OCI-LY1 (cell line): ENCODE measurements around the gene GTPBP10.

Experiments
- H2AFZ ChIP-seq: fragments of 200-600 bp; sonication (generic), shearing (Covaris generic); 2 replicates; pipeline ENCODE4 v1.6.0; 2014; ENCODE audit warnings: antibody characterized with exemption, mild to moderate bottlenecking, low read length
- H3F3A ChIP-seq: fragments of 200-600 bp; sonication (generic), shearing (Covaris generic); 2 replicates; pipeline ENCODE4 v1.6.0; 2014; ENCODE audit warnings: mild to moderate bottlenecking, antibody characterized with exemption, low read length, moderate library complexity; ENCODE audit not compliant: insufficient read depth
- H3K27ac ChIP-seq: fragments of 200-600 bp; sonication (generic); 2 replicates; pipeline ENCODE4 v1.5.1; 2014; ENCODE audit warnings: low read length, mixed run types, mild to moderate bottlenecking, low read depth; ENCODE audit not compliant: poor library complexity, severe bottlenecking
- H3K27me3 ChIP-seq: fragments of 200-600 bp; sonication (generic); 2 replicates; pipeline ENCODE4 v1.6.0; 2014; ENCODE audit warnings: antibody characterized with exemption, mild to moderate bottlenecking, low read length, moderate library complexity; ENCODE audit not compliant: insufficient read depth
- H3K36me3 ChIP-seq: fragments of 200-600 bp; sonication (generic); 2 replicates; pipeline ENCODE4 v1.6.1; 2014; ENCODE audit warnings: mild to moderate bottlenecking, antibody characterized with exemption, low read length, moderate library complexity, mixed read lengths; ENCODE audit not compliant: insufficient read depth
- H3K4me1 ChIP-seq: fragments of 200-600 bp; sonication (generic); 2 replicates; pipeline ENCODE4 v1.5.1; 2014; ENCODE audit warnings: mild to moderate bottlenecking, low read length, moderate library complexity; ENCODE audit not compliant: insufficient read depth, severe bottlenecking
- H3K4me2 ChIP-seq: fragments of 200-600 bp; sonication (generic), shearing (Covaris generic); 2 replicates; pipeline ENCODE4 v1.6.1; 2014; ENCODE audit warnings: low read length
- H3K4me3 ChIP-seq: fragments of 200-600 bp; sonication (generic); 2 replicates; pipeline ENCODE4 v1.5.1; 2014; ENCODE audit warnings: low read length, low read depth, mild to moderate bottlenecking, mixed read lengths; ENCODE audit not compliant: poor library complexity, severe bottlenecking
- H3K79me2 ChIP-seq: fragments of 200-600 bp; shearing (Covaris generic); 2 replicates; pipeline ENCODE4 v1.6.1; 2016; ENCODE audit warnings: mixed run types, low read length, mixed read lengths; ENCODE audit not compliant: insufficient read depth
- H3K9ac ChIP-seq: fragments of 200-600 bp; sonication (generic), shearing (Covaris generic); 2 replicates; pipeline ENCODE4 v1.6.1; 2014; ENCODE audit warnings: mild to moderate bottlenecking, low read length, mixed read lengths
- H3K9me2 ChIP-seq: fragments of 200-600 bp; sonication (generic), shearing (Covaris generic); 2 replicates; pipeline ENCODE4 v1.6.1; 2014; ENCODE audit warnings: low read depth, mild to moderate bottlenecking, low read length, mixed read lengths
- H3K9me3 ChIP-seq: fragments of 200-600 bp; shearing (Covaris generic); 2 replicates; pipeline ENCODE4 v1.6.1; 2014; ENCODE audit warnings: low read length, mixed read lengths
- H4K20me1 ChIP-seq: fragments of 200-600 bp; sonication (generic), shearing (Covaris generic); 2 replicates; pipeline ENCODE4 v1.6.0; 2016; ENCODE audit warnings: mild to moderate bottlenecking, low read length; ENCODE audit not compliant: insufficient read depth
- EZH2 ChIP-seq: fragments of 200-600 bp; sonication (generic), shearing (Covaris generic); IDR thresholded peaks from 2 replicates; pipeline ENCODE4 v1.8.0; 2017; ENCODE audit warnings: borderline replicate concordance, mixed run types, mild to moderate bottlenecking, antibody characterized with exemption, low read length, moderate library complexity, mixed read lengths
- TF ChIP-seq, protein P1 (sequence below): fragments of 200-600 bp; sonication (generic), shearing (Covaris generic); IDR thresholded peaks from 2 replicates; pipeline ENCODE4 v1.5.1; 2017; ENCODE audit warnings: mild to moderate bottlenecking, antibody characterized with exemption, low read length, moderate library complexity, mixed read lengths

GTPBP10 gene

DNA sequence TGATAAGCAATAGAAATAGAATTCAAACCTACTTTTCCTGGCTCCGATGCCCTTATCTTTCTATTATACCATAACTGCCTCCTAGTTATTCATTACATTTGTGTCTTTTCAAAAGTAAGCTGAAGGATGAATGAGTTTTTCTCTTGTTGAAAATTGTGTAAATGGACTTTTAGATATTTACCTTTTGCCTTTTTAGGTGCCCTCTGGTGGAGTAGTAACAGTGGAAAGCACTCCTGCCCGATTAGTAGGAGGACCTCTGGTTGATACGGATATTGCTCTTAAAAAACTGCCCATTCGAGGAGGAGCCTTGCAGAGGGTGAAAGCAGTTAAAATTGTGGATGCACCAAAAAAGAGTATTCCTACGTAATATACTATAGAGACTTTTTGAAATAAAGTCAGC lies 36.6 kb upstream of the GTPBP10 start:
- Histone ChIP-seq H3K9ac (no peak overlapping the region), H3K79me2 (no peaks in the 10 kb centered on the region), H2AFZ (no peak overlapping the region), H3K9me3 (no peaks in the 10 kb centered on the region), H4K20me1 (no peaks in the 10 kb centered on the region), H3F3A (no peaks in the 10 kb centered on the region), H3K4me3 (no peak overlapping the region), H3K27ac (no peak overlapping the region), H3K36me3 (no peaks in the 10 kb centered on the region), H3K27me3 (no peaks in the 10 kb centered on the region), H3K9me2 (no peaks in the 10 kb centered on the region), H3K4me2 (no peak overlapping the region), H3K4me1 (no peaks in the 10 kb centered on the region)
- no peak for TF ChIP-seq EZH2
- TF ChIP-seq, protein P1, sequence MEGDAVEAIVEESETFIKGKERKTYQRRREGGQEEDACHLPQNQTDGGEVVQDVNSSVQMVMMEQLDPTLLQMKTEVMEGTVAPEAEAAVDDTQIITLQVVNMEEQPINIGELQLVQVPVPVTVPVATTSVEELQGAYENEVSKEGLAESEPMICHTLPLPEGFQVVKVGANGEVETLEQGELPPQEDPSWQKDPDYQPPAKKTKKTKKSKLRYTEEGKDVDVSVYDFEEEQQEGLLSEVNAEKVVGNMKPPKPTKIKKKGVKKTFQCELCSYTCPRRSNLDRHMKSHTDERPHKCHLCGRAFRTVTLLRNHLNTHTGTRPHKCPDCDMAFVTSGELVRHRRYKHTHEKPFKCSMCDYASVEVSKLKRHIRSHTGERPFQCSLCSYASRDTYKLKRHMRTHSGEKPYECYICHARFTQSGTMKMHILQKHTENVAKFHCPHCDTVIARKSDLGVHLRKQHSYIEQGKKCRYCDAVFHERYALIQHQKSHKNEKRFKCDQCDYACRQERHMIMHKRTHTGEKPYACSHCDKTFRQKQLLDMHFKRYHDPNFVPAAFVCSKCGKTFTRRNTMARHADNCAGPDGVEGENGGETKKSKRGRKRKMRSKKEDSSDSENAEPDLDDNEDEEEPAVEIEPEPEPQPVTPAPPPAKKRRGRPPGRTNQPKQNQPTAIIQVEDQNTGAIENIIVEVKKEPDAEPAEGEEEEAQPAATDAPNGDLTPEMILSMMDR, result no peak

DNA sequence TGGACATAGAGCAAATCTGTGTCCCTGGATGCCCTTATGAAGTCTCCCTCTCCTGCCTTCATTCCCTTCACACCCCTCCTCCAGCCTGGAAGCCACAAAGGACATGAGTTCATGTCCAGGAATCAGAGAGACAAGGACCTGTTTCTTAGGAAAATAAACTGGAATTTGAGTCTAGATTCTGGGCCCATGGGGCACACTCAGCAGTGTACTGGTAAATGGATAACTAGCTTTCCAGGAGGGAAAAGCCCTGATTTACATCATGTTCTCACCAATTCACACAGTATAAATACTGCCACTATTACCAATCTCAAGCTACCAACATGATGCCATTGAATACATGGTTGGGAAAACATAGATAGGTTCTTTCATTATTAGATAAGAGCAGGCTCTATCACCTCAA lies 35.3 kb upstream of the GTPBP10 start:
- Histone ChIP-seq H3K9ac (no peak overlapping the region), H3K4me2 (no peak overlapping the region), H4K20me1 (no peaks in the 10 kb centered on the region), H3K36me3 (no peaks in the 10 kb centered on the region), H3K79me2 (no peaks in the 10 kb centered on the region), H3K4me1 (no peaks in the 10 kb centered on the region), H3K27me3 (no peaks in the 10 kb centered on the region), H3K4me3 (no peak overlapping the region), H2AFZ (no peak overlapping the region), H3F3A (no peaks in the 10 kb centered on the region), H3K9me3 (no peaks in the 10 kb centered on the region), H3K27ac (no peak overlapping the region), H3K9me2 (no peaks in the 10 kb centered on the region)
- TF ChIP-seq, protein P1, result no peak
- no peak for TF ChIP-seq EZH2

DNA sequence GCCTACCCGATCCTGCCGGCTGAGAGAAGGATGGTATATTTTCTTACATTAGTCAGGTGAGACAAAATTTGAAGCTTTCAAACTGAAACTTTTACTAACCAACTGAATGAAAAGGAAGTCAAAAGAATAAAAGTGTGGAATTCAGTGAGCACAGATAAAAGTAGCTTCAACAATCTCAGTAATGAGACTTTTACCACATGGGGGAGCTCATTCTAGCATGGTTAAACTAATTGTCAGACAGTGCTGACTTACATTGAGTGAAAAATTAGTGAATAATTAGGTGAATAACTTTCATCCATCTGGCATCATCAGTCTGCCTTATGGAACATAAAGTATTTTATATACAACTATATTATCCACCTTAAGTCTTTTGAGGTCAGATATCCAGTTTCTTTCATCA lies 33.8 kb upstream of the GTPBP10 start:
- H3K9me2 ChIP-seq, result no peaks in the 10 kb centered on the region
- no peaks in the 10 kb centered on the region for H3F3A ChIP-seq
- no peak overlapping the region for H3K9ac ChIP-seq
- H3K27ac ChIP-seq, result no peak overlapping the region
- H3K36me3 ChIP-seq, result no peaks in the 10 kb centered on the region
- no peaks in the 10 kb centered on the region for H4K20me1 ChIP-seq
- no peaks in the 10 kb centered on the region for H3K27me3 ChIP-seq
- H3K79me2 ChIP-seq, result no peaks in the 10 kb centered on the region
- H3K4me2 ChIP-seq, result no peak overlapping the region
- no peak overlapping the region for H3K4me3 ChIP-seq
- H2AFZ ChIP-seq, result no peak overlapping the region
- H3K4me1 ChIP-seq, result no peaks in the 10 kb centered on the region
- no peak for TF ChIP-seq EZH2
- TF ChIP-seq, protein P1, result peak; percentile 58
- H3K9me3 ChIP-seq, result no peaks in the 10 kb centered on the region
